AG09309 (cell line): Measurements from ENCODE around the gene GRIFIN.

Experiments used
- DNase-seq: peaks from one replicate; pipeline ENCODE4 v3.0.0-alpha.2; 2010; ENCODE audit warnings: low read depth
- H3K4me3 ChIP-seq: 2 replicates; pipeline ENCODE4 v1.5.1; 2011; ENCODE audit warnings: mild to moderate bottlenecking, low read depth, low read length, moderate library complexity; ENCODE audit not compliant: control insufficient read depth
- CTCF ChIP-seq: IDR thresholded peaks from 2 replicates; pipeline ENCODE4 v1.5.1; 2011; ENCODE audit warnings: mild to moderate bottlenecking, low read depth, low read length, inconsistent platforms; ENCODE audit not compliant: insufficient read depth, control insufficient read depth; ENCODE audit errors: missing control alignments

The GRIFIN gene

GRCh38 chr7:2487586-2488271, 11.5 kb upstream of the GRIFIN start:
- DNase-seq = no peak
- H3K4me3 ChIP-seq = no peak overlapping the region
- no peak for TF ChIP-seq CTCF

- H3K4me3 ChIP-seq = no peak overlapping the region
- no peak for TF ChIP-seq CTCF
- no peak for DNase-seq
Measured at GRCh38 chr7:2484868-2485267, 8.7 kb upstream of the GRIFIN start.

GRCh38 chr7:2483494-2483893, 7.3 kb upstream of the GRIFIN start:
- no peak for TF ChIP-seq CTCF
- H3K4me3 ChIP-seq = no peak overlapping the region
- no peak for DNase-seq

- no peak for DNase-seq
- TF ChIP-seq CTCF = no peak
- no peak overlapping the region for H3K4me3 ChIP-seq
Measured at GRCh38 chr7:2482725-2483451, 6.7 kb upstream of the GRIFIN start.

GRCh38 chr7:2481195-2481594, 5.0 kb upstream of the GRIFIN start:
- no peak for TF ChIP-seq CTCF
- no peak for DNase-seq
- no peak overlapping the region for H3K4me3 ChIP-seq

GRCh38 chr7:2480070-2480408, 3.8 kb upstream of the GRIFIN start:
- H3K4me3 ChIP-seq = no peak overlapping the region
- TF ChIP-seq CTCF = no peak
- DNase-seq = no peak
